SK-N-SH (cell line): Measurements from ENCODE around the gene CCDC88C. TPM values are rescaled to one million over a fixed set of nuclear protein-coding genes. Genes with fewer than 3 reads are reported as not detected.

ENCODE experiments used
- CTCF ChIA-PET: fragments of 300-600, 350-600 bp; formaldehyde crosslinking; extraction: SDS; loops from one replicate; lab custom pipeline; 2021; lab: Yijun Ruan, JAX
- POLR2A ChIA-PET: fragments of 350-600 bp; sonication (Branson Sonifier 250); formaldehyde crosslinking; extraction: SDS; loops from one replicate; lab custom pipeline; 2020; ENCODE audit warnings: antibody characterized with exemption, inconsistent platforms; lab: Yijun Ruan, JAX
- DNase-seq: peaks from one replicate; pipeline ENCODE4 v3.0.0; 2012
- H2AFZ ChIP-seq: fragments of 200-600 bp; sonication (generic); 2 replicates; pipeline ENCODE4 v1.8.1; 2016; ENCODE audit warnings: antibody characterized with exemption, mild to moderate bottlenecking, low read depth
- H3F3A ChIP-seq: fragments of 200-600 bp; sonication (generic); replicated peaks from 2 replicates; pipeline ENCODE3; 2016; ENCODE audit warnings: antibody characterized with exemption, mild to moderate bottlenecking; ENCODE audit not compliant: insufficient read depth
- H3K27ac ChIP-seq, 2 experiments: fragments of 200-500 bp in 1 of 2; fragments of 200-600 bp in 1 of 2; sonication (Bioruptor generic) in 1 of 2; sonication (generic), shearing (Covaris generic) in 1 of 2; 2 replicates each; pipeline versions ENCODE4 v1.5.1 to v1.6.1; 2014 to 2016; ENCODE audit warnings: low read depth in 2 of 2, inconsistent platforms in 1 of 2, low read length in 1 of 2, mild to moderate bottlenecking in 1 of 2, mixed read lengths in 1 of 2
- H3K27me3 ChIP-seq: fragments of 200-600 bp; sonication (generic), shearing (Covaris generic); 2 replicates; pipeline ENCODE4 v1.6.1; 2016; ENCODE audit warnings: mixed run types; ENCODE audit not compliant: insufficient read depth
- H3K36me3 ChIP-seq, 2 experiments: fragments of 200-500 bp in 1 of 2; fragments of 200-600 bp in 1 of 2; sonication (Bioruptor generic) in 1 of 2; sonication (generic) in 1 of 2; replicated peaks in 1 of 2; 2 replicates each; pipeline versions ENCODE3 to v1.5.1; 2014 to 2016; ENCODE audit warnings: low read length in 1 of 2, mild to moderate bottlenecking in 1 of 2; ENCODE audit not compliant: insufficient read depth in 2 of 2, control insufficient read depth in 1 of 2
- H3K4me1 ChIP-seq, 2 experiments: fragments of 200-500 bp in 1 of 2; fragments of 200-600 bp in 1 of 2; sonication (Bioruptor generic) in 1 of 2; sonication (generic), shearing (Covaris generic) in 1 of 2; 2 replicates each; pipeline versions ENCODE4 v1.5.1 to v1.6.1; 2014 to 2016; ENCODE audit warnings: low read depth in 1 of 2, low read length in 1 of 2, mixed run types in 1 of 2; ENCODE audit not compliant: insufficient read depth in 2 of 2, control insufficient read depth in 1 of 2
- H3K4me2 ChIP-seq: fragments of 200-600 bp; sonication (generic), shearing (Covaris generic); 2 replicates; pipeline ENCODE4 v1.6.1; 2017; ENCODE audit warnings: mixed run types
- H3K4me3 ChIP-seq, 2 experiments: fragments of 200-500 bp in 1 of 2; fragments of 200-600 bp in 1 of 2; sonication (Bioruptor generic) in 1 of 2; sonication (generic), shearing (Covaris generic) in 1 of 2; 2 replicates each; pipeline versions ENCODE4 v1.5.1 to v1.8.1; 2014 to 2016; ENCODE audit warnings: low read depth in 2 of 2, inconsistent platforms in 1 of 2, low read length in 1 of 2, mild to moderate bottlenecking in 1 of 2, mixed read lengths in 1 of 2, moderate library complexity in 1 of 2
- H3K79me2 ChIP-seq: fragments of 200-600 bp; sonication (generic); 2 replicates; pipeline ENCODE4 v1.8.1; 2017; ENCODE audit warnings: mild to moderate bottlenecking; ENCODE audit not compliant: insufficient read depth
- H3K9ac ChIP-seq: fragments of 200-600 bp; sonication (generic); 2 replicates; pipeline ENCODE4 v1.6.1; 2017; ENCODE audit warnings: mixed run types
- H3K9me2 ChIP-seq: fragments of 200-600 bp; sonication (generic); 2 replicates; pipeline ENCODE4 v1.6.1; 2017; ENCODE audit warnings: mixed run types
- H3K9me3 ChIP-seq: fragments of 200-600 bp; sonication (generic); 2 replicates; pipeline ENCODE4 v1.6.1; 2017; ENCODE audit warnings: mixed run types, mild to moderate bottlenecking, moderate library complexity
- H4K20me1 ChIP-seq: fragments of 200-600 bp; sonication (generic); 2 replicates; pipeline ENCODE4 v1.6.1; 2017; ENCODE audit warnings: mild to moderate bottlenecking, mixed run types; ENCODE audit not compliant: insufficient read depth
- CHD2 ChIP-seq: fragments of 150-350 bp; IDR thresholded peaks from 2 replicates; pipeline ENCODE4 v1.6.1; 2018; ENCODE audit warnings: low read length; ENCODE audit not compliant: partially characterized antibody
- ELF1 ChIP-seq: IDR thresholded peaks from 2 replicates; pipeline ENCODE4 v1.4.0; 2012
- FOSL2 ChIP-seq: IDR thresholded peaks from 2 replicates; pipeline ENCODE4 v1.4.0; 2012; ENCODE audit warnings: low read depth, mild to moderate bottlenecking, moderate library complexity, borderline replicate concordance
- FOXJ3 ChIP-seq: sonication (generic); formaldehyde crosslinking; IDR thresholded peaks from 2 replicates; pipeline ENCODE4 v1.5.1; 2020; ENCODE audit warnings: mild to moderate bottlenecking, missing genetic modification reagents
- FOXM1 ChIP-seq: IDR thresholded peaks from 2 replicates; pipeline ENCODE4 v1.4.0; 2012; ENCODE audit warnings: low read depth, mild to moderate bottlenecking
- JUND ChIP-seq: IDR thresholded peaks from 2 replicates; pipeline ENCODE4 v1.4.0; 2012
- MEF2A ChIP-seq: IDR thresholded peaks from 2 replicates; pipeline ENCODE4 v1.4.0; 2012; ENCODE audit warnings: low read depth, borderline replicate concordance
- POLR2AphosphoS5 ChIP-seq: IDR thresholded peaks from 2 replicates; pipeline ENCODE4 v1.6.1; 2012; ENCODE audit warnings: low read depth, low read length
- RAD21 ChIP-seq: IDR thresholded peaks from 2 replicates; pipeline ENCODE4 v1.6.1; 2012; ENCODE audit warnings: mild to moderate bottlenecking, low read length
- RFX5 ChIP-seq: IDR thresholded peaks from 2 replicates; pipeline ENCODE4 v1.6.1; 2012; ENCODE audit warnings: mild to moderate bottlenecking, improper control_type of control experiment, low read length
- RXRA ChIP-seq: IDR thresholded peaks from 2 replicates; pipeline ENCODE4 v1.4.0; 2012; ENCODE audit warnings: low read depth, mild to moderate bottlenecking, borderline replicate concordance
- SMC3 ChIP-seq: IDR thresholded peaks from 2 replicates; pipeline ENCODE4 v1.6.1; 2012; ENCODE audit warnings: low read depth, low read length, improper control_type of control experiment
- TEAD4 ChIP-seq: IDR thresholded peaks from 2 replicates; pipeline ENCODE4 v1.4.0; 2012; ENCODE audit warnings: mild to moderate bottlenecking, borderline replicate concordance; ENCODE audit not compliant: insufficient read depth
- YY1 ChIP-seq: IDR thresholded peaks from 2 replicates; pipeline ENCODE4 v1.4.0; 2012; ENCODE audit warnings: low read depth, mild to moderate bottlenecking
- WGBS: methylation state at CpG from one replicate; pipeline ENCODE4 v1.1.6; 2017; ENCODE audit warnings: low lambda C conversion rate; 5-methylcytosine and 5-hydroxymethylcytosine counted together
- polyA plus RNA-seq, 3 experiments: library from polyadenylated mRNA; depleted of rRNA; stranded (reverse); fragments of >200 nt; gene quantifications; 2 replicates each; pipeline ENCODE4 v1.2.3, GENCODE V29; 2012
- TF ChIP-seq, protein P1 (sequence below): fragments of 150-350 bp; IDR thresholded peaks from 2 replicates; pipeline ENCODE4 v1.6.1; 2017; ENCODE audit warnings: antibody characterized with exemption, low read length, low read depth, borderline replicate concordance
- TF ChIP-seq, protein P2 (sequence below): fragments of 150-350 bp; IDR thresholded peaks from 2 replicates; pipeline ENCODE4 v1.6.1; 2016; ENCODE audit warnings: mild to moderate bottlenecking, low read depth, low read length
- TF ChIP-seq, protein P3 (sequence below): fragments of 200-600 bp; sonication (generic); IDR thresholded peaks from 2 replicates; pipeline ENCODE4 v1.6.1; 2017; ENCODE audit warnings: antibody characterized with exemption, mild to moderate bottlenecking, moderate library complexity
- TF ChIP-seq, protein P4 (sequence below): IDR thresholded peaks from 2 replicates; pipeline ENCODE4 v1.6.1; 2012; ENCODE audit warnings: mild to moderate bottlenecking, low read depth, low read length, moderate library complexity
- TF ChIP-seq, protein P5 (sequence below): IDR thresholded peaks from 2 replicates; pipeline ENCODE4 v1.4.0; 2012; ENCODE audit warnings: low read depth

CCDC88C gene
- polyA plus RNA-seq, 1 of the 3 experiments (the other 2 are of a cell fraction), result 0.39 TPM

DNA sequence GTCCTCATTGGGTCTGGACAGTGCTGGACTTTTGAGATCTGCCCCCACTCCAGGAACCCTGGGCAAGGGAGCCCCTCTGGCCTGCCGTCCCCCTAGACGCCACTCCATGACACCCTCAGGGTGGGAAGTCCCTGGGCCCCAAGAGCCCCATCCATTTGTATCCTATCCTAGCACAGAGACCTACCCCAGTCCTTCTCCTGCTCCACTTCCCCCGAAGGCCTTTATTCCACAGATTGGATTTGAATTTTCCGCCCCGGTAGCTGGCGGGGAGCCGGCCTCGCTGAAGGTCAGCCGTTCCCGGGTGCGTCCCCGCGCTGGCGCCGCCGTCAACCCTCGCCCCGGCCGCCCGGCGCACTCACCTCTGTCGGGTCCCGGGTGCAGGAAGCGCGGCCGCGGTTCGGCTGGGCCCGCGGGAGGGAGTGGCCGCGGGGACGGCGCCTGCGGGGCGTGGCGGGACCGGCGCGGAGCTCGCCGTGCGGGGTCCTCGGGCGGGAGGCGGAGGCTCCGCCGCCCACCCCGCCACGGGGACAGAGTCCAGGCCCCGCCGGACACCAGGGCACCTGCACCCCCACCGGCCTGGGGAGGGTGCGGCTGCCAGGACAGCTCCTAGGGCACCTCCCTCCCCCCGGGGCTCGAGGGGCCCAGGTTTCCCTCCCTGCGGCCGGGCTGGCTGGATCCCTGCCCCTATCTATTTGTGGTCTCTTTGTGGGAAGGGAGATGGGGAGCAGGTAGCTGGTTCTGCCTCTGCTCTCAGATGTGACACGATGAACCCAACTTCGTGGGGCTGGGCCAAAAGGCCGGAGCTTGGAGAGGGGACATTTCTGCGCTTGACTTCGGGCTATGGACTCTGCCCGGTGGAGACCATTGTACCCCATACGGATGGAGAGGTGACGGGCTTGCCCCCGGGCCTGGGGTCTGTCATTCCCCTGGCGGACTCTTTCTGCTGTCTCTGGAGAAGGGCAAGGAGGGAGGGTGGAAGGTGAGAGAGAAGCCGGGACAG, 153.2 kb downstream of the CCDC88C start:
- 90% methylated on average over 27 of the region's 69 CpGs for WGBS
- no peak overlapping the region for H3K4me2 ChIP-seq
- no peak overlapping the region for H3K9ac ChIP-seq
- H3K4me3 ChIP-seq, result no peak overlapping the region
- H3K36me3 ChIP-seq, result no peaks in the 10 kb centered on the region
- no peaks in the 10 kb centered on the region for H4K20me1 ChIP-seq
- no peaks in the 10 kb centered on the region for H3K9me3 ChIP-seq
- H3K27me3 ChIP-seq, result no peaks in the 10 kb centered on the region
- no peak overlapping the region for H3K27ac ChIP-seq
- H2AFZ ChIP-seq, result no peak overlapping the region
- H3K4me1 ChIP-seq, result peaks cover 0 to 4% of the 10 kb centered on the region in 2 experiments; a peak in 1 of 4 replicates
- no peaks in the 10 kb centered on the region for H3K79me2 ChIP-seq
- POLR2A ChIA-PET, result interaction anchor here (0.7 kb wide), 1 partner anchor 20 kb away, joined by 3 read pairs; no protein-coding TSS in a partner anchor
- H3F3A ChIP-seq, result no peaks in the 10 kb centered on the region
- H3K9me2 ChIP-seq, result no peaks in the 10 kb centered on the region
- CTCF ChIA-PET, result interaction anchor here (1.0 to 1.5 kb wide), 4 partner anchors 9 to 91 kb away, joined by 3 to 5 read pairs (median 4); no protein-coding TSS in a partner anchor
- TF ChIP-seq CHD2 (no peak), POLR2AphosphoS5 (no peak), SMC3 (no peak), TEAD4 (no peak), FOXM1 (no peak), RFX5 (no peak), FOXJ3 (CRISPR knock-in tag) (no peak), JUND (no peak), YY1 (no peak), ELF1 (no peak), MEF2A (no peak), RXRA (no peak), FOSL2 (no peak), RAD21 (no peak)
- TF ChIP-seq, protein P1, sequence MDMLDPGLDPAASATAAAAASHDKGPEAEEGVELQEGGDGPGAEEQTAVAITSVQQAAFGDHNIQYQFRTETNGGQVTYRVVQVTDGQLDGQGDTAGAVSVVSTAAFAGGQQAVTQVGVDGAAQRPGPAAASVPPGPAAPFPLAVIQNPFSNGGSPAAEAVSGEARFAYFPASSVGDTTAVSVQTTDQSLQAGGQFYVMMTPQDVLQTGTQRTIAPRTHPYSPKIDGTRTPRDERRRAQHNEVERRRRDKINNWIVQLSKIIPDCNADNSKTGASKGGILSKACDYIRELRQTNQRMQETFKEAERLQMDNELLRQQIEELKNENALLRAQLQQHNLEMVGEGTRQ, result no peak
- TF ChIP-seq, protein P2, sequence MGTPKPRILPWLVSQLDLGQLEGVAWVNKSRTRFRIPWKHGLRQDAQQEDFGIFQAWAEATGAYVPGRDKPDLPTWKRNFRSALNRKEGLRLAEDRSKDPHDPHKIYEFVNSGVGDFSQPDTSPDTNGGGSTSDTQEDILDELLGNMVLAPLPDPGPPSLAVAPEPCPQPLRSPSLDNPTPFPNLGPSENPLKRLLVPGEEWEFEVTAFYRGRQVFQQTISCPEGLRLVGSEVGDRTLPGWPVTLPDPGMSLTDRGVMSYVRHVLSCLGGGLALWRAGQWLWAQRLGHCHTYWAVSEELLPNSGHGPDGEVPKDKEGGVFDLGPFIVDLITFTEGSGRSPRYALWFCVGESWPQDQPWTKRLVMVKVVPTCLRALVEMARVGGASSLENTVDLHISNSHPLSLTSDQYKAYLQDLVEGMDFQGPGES, result no peak
- TF ChIP-seq, protein P3, sequence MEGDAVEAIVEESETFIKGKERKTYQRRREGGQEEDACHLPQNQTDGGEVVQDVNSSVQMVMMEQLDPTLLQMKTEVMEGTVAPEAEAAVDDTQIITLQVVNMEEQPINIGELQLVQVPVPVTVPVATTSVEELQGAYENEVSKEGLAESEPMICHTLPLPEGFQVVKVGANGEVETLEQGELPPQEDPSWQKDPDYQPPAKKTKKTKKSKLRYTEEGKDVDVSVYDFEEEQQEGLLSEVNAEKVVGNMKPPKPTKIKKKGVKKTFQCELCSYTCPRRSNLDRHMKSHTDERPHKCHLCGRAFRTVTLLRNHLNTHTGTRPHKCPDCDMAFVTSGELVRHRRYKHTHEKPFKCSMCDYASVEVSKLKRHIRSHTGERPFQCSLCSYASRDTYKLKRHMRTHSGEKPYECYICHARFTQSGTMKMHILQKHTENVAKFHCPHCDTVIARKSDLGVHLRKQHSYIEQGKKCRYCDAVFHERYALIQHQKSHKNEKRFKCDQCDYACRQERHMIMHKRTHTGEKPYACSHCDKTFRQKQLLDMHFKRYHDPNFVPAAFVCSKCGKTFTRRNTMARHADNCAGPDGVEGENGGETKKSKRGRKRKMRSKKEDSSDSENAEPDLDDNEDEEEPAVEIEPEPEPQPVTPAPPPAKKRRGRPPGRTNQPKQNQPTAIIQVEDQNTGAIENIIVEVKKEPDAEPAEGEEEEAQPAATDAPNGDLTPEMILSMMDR, result no peak
- TF ChIP-seq, protein P4, sequence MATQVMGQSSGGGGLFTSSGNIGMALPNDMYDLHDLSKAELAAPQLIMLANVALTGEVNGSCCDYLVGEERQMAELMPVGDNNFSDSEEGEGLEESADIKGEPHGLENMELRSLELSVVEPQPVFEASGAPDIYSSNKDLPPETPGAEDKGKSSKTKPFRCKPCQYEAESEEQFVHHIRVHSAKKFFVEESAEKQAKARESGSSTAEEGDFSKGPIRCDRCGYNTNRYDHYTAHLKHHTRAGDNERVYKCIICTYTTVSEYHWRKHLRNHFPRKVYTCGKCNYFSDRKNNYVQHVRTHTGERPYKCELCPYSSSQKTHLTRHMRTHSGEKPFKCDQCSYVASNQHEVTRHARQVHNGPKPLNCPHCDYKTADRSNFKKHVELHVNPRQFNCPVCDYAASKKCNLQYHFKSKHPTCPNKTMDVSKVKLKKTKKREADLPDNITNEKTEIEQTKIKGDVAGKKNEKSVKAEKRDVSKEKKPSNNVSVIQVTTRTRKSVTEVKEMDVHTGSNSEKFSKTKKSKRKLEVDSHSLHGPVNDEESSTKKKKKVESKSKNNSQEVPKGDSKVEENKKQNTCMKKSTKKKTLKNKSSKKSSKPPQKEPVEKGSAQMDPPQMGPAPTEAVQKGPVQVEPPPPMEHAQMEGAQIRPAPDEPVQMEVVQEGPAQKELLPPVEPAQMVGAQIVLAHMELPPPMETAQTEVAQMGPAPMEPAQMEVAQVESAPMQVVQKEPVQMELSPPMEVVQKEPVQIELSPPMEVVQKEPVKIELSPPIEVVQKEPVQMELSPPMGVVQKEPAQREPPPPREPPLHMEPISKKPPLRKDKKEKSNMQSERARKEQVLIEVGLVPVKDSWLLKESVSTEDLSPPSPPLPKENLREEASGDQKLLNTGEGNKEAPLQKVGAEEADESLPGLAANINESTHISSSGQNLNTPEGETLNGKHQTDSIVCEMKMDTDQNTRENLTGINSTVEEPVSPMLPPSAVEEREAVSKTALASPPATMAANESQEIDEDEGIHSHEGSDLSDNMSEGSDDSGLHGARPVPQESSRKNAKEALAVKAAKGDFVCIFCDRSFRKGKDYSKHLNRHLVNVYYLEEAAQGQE, result no peak
- TF ChIP-seq, protein P5, sequence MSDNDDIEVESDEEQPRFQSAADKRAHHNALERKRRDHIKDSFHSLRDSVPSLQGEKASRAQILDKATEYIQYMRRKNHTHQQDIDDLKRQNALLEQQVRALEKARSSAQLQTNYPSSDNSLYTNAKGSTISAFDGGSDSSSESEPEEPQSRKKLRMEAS, result no peak
- DNase-seq, result no peak
